HG03135 (cell line): Measurements from ENCODE around the gene MALAT1.
"Not testable (repeated sequence)": the region's sequence is repeated elsewhere in the genome, so short reads cannot be mapped to it uniquely, and the experiment has no call there.

Source experiments
- ATAC-seq: cut with Tn5 transposase; IDR thresholded peaks from one replicate; pipeline ENCODE4 v1.9.1; 2021; ENCODE audit warnings: mild to moderate bottlenecking, moderate library complexity; ENCODE audit not compliant: unreplicated experiment

The MALAT1 gene

GRCh38 chr11:65497141-65498041 is 1.5 kb upstream of the MALAT1 start:
- ATAC-seq = peak; percentile 54

GRCh38 chr11:65498042-65498726 is 661 bp upstream of the MALAT1 start:
- no peak for ATAC-seq

- ATAC-seq = no peak
Observed at GRCh38 chr11:65498727-65498976, 193 bp upstream of the MALAT1 start.

- no peak for ATAC-seq
Observed at GRCh38 chr11:65499713-65500386, 1.0 kb downstream of the MALAT1 start.

- ATAC-seq = no peak
Observed at GRCh38 chr11:65500387-65501185, 1.7 kb downstream of the MALAT1 start.

- ATAC-seq = no peak
Observed at GRCh38 chr11:65501186-65501471, 2.3 kb downstream of the MALAT1 start.

- ATAC-seq = no peak
Observed at GRCh38 chr11:65501472-65502273, 2.8 kb downstream of the MALAT1 start.

- ATAC-seq = no peak
Observed at GRCh38 chr11:65502274-65502554, 3.4 kb downstream of the MALAT1 start.

GRCh38 chr11:65502555-65503367 is 3.9 kb downstream of the MALAT1 start:
- no peak for ATAC-seq

- no peak for ATAC-seq
Observed at GRCh38 chr11:65503368-65503948, 4.6 kb downstream of the MALAT1 start.

GRCh38 chr11:65503949-65504673 is 5.3 kb downstream of the MALAT1 start:
- no peak for ATAC-seq

GRCh38 chr11:65504674-65505465 is 6.0 kb downstream of the MALAT1 start:
- no peak for ATAC-seq

- no peak for ATAC-seq
Observed at GRCh38 chr11:65505466-65506289, 6.8 kb downstream of the MALAT1 start.

GRCh38 chr11:65506290-65506771 is 7.5 kb downstream of the MALAT1 start:
- ATAC-seq = peak; percentile 2

- peak; percentile 18 for ATAC-seq
Observed at GRCh38 chr11:65506772-65507505, 8.1 kb downstream of the MALAT1 start.

- not testable (repeated sequence) for ATAC-seq
Observed at GRCh38 chr11:65512311-65512710, 13.5 kb downstream of the MALAT1 start.
